ENCODE measurements around the gene OVOL2. TPM values are rescaled to one million over a fixed set of nuclear protein-coding genes. Genes with fewer than 3 reads are reported as not detected.
"Not testable (repeated sequence)": the region's sequence is repeated elsewhere in the genome, so short reads cannot be mapped to it uniquely, and the experiment has no call there.

OVOL2 gene
- total and polyA plus RNA-seq, 4 donors = 2.7 to 11.2 (median 7.2) TPM

DNA sequence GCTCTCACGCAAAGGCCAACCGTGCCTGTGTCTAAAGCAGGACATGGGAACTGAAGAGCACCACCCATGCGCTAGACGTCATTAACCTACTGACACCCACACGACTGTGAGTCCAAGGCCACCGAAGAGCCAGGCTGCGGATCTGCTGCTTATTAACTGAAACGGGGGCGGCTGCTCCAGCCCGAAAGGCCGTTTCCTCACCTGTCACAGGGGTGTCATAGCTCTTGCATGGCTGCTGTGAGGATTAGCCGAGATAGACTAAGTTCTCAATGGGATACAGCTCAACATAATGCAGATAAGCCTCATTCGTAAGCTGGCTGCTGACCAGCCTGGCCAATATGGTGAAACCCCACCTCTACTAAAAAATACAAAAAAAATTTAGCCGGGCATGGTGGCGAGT is 26.7 kb downstream of the OVOL2 start:
- Histone ChIP-seq H3K4me3 (no peak overlapping the region), H3K27ac (ENCODE audit: low read depth in 1 of 2, low read length in 1 of 2) (no peak overlapping the region), H3K9ac (ENCODE audit: insufficient read depth in 1 of 2, low read length in 2 of 2) (no peak overlapping the region), H3K27me3 (ENCODE audit: control insufficient read depth in 3 of 3, insufficient read depth in 3 of 3, low read length in 2 of 3) (no peaks in the 10 kb centered on the region), H3K36me3 (ENCODE audit: control insufficient read depth in 4 of 4, insufficient read depth in 4 of 4, low read length in 4 of 4) (no peaks in the 10 kb centered on the region), H3K9me3 (ENCODE audit: control insufficient read depth in 4 of 4, insufficient read depth in 3 of 4, low read length in 3 of 4) (no peaks in the 10 kb centered on the region), H3K4me1 (ENCODE audit: control insufficient read depth in 5 of 5, insufficient read depth in 5 of 5, low read length in 5 of 5) (peaks cover 0 to 4% (median 0%) of the 10 kb centered on the region in 5 donors)
- 92 to 94% methylated on average over 15 of the region's 15 CpGs for WGBS, 2 donors
- TF ChIP-seq, protein P1, sequence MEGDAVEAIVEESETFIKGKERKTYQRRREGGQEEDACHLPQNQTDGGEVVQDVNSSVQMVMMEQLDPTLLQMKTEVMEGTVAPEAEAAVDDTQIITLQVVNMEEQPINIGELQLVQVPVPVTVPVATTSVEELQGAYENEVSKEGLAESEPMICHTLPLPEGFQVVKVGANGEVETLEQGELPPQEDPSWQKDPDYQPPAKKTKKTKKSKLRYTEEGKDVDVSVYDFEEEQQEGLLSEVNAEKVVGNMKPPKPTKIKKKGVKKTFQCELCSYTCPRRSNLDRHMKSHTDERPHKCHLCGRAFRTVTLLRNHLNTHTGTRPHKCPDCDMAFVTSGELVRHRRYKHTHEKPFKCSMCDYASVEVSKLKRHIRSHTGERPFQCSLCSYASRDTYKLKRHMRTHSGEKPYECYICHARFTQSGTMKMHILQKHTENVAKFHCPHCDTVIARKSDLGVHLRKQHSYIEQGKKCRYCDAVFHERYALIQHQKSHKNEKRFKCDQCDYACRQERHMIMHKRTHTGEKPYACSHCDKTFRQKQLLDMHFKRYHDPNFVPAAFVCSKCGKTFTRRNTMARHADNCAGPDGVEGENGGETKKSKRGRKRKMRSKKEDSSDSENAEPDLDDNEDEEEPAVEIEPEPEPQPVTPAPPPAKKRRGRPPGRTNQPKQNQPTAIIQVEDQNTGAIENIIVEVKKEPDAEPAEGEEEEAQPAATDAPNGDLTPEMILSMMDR (IDR thresholded peaks at IDR 0.05; ENCODE audit: control extremely low read depth, extremely low read depth) = no peak
- DNase-seq = no peak
- ATAC-seq (ENCODE audit: insufficient read depth, low FRiP score) = no peak

DNA sequence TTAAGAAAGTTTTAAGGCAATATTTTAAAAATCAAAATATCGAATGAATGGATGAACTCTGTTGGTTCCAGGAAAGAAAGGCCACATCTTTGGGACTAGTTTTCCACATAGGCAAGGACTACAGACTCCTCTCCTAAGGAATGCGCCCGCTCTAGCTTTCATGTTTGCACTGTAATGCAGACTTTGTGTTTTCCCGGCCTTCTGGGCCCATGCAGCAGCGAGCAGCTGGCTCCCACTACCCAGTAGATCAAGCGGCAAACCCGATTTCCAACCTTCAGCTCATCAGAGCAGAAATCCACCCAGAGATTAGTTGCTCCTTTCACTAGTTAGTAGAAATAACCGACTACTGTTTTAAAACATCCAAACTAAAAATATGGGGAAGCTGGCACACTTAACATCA is 27.7 kb downstream of the OVOL2 start:
- peaks cover 0 to 4% (median 0%) of the 10 kb centered on the region in 5 donors for H3K4me1 ChIP-seq (ENCODE audit: control insufficient read depth in 5 of 5, insufficient read depth in 5 of 5, low read length in 5 of 5)
- TF ChIP-seq, protein P1 (IDR thresholded peaks at IDR 0.05; ENCODE audit: control extremely low read depth, extremely low read depth) = no peak
- no peak overlapping the region for H3K9ac ChIP-seq (ENCODE audit: insufficient read depth in 1 of 2, low read length in 2 of 2)
- no peaks in the 10 kb centered on the region for H3K9me3 ChIP-seq (ENCODE audit: control insufficient read depth in 4 of 4, insufficient read depth in 3 of 4, low read length in 3 of 4)
- no peak for DNase-seq
- H3K36me3 ChIP-seq (ENCODE audit: control insufficient read depth in 4 of 4, insufficient read depth in 4 of 4, low read length in 4 of 4) = no peaks in the 10 kb centered on the region
- H3K27ac ChIP-seq (ENCODE audit: low read depth in 1 of 2, low read length in 1 of 2) = no peak overlapping the region
- no peaks in the 10 kb centered on the region for H3K27me3 ChIP-seq (ENCODE audit: control insufficient read depth in 3 of 3, insufficient read depth in 3 of 3, low read length in 2 of 3)
- no peak overlapping the region for H3K4me3 ChIP-seq
- 85 to 88% methylated on average over 8 of the region's 8 CpGs for WGBS, 2 donors
- ATAC-seq (ENCODE audit: insufficient read depth, low FRiP score) = no peak

DNA sequence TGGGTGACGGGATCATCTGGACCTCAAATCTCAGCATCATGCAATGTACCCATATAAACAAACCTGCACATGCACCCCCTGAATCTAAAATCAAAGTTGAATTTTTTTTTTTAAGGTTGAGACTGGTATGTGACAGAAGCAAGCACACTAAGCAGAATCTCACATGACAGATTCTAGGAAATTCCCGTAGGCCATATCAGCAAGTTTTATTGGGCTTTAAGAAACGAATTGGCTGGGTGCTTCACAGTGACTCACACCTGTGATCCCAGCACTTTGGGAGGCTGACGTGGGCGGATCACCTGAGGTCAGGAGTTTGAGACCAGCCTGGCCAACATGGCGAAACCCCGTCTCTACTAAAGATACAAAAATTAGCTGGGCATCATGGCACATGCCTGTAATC is 30.7 kb downstream of the OVOL2 start:
- H3K4me1 ChIP-seq (ENCODE audit: control insufficient read depth in 5 of 5, insufficient read depth in 5 of 5, low read length in 5 of 5); H3K36me3 ChIP-seq (ENCODE audit: control insufficient read depth in 4 of 4, insufficient read depth in 4 of 4, low read length in 4 of 4); H3K4me3 ChIP-seq; H3K27ac ChIP-seq (ENCODE audit: low read depth in 1 of 2, low read length in 1 of 2); H3K9ac ChIP-seq (ENCODE audit: insufficient read depth in 1 of 2, low read length in 2 of 2); H3K27me3 ChIP-seq (ENCODE audit: control insufficient read depth in 3 of 3, insufficient read depth in 3 of 3, low read length in 2 of 3); H3K9me3 ChIP-seq (ENCODE audit: control insufficient read depth in 4 of 4, insufficient read depth in 3 of 4, low read length in 3 of 4); ATAC-seq (ENCODE audit: insufficient read depth, low FRiP score); DNase-seq: not testable (repeated sequence)
- 91 to 94% methylated on average over 7 of the region's 7 CpGs for WGBS, 2 donors

DNA sequence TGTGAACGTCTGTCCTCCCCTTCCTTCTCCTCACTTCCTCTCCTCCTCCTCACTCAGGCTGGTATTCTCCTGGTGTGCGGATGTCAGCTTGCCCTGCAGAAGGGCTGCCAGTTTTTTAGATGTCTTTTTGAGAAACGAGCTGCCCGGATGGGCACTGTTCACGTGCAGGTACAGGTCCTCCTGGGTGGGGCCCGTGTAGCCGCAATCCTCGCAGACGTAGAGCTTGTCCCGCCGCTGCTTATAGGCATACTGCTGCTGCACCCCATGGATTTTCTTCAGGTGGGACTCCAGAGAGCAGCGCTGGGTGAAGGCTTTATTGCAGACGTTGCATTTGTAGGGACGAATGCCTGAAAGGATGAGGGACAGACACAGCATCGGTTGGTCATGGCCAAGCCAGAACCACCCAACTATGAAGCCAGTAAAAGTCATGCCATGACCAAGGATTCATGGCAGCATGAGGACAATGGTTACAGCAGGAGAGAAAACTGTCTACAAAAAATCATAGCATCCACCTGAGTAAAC is 33.0 kb downstream of the OVOL2 start:
- TF ChIP-seq, protein P1 (IDR thresholded peaks at IDR 0.05; ENCODE audit: control extremely low read depth, extremely low read depth) = no peak
- Histone ChIP-seq H3K9ac (ENCODE audit: insufficient read depth in 1 of 2, low read length in 2 of 2) (no peak overlapping the region), H3K27me3 (ENCODE audit: control insufficient read depth in 3 of 3, insufficient read depth in 3 of 3, low read length in 2 of 3) (no peaks in the 10 kb centered on the region), H3K27ac (ENCODE audit: low read depth in 1 of 2, low read length in 1 of 2) (no peak overlapping the region), H3K9me3 (ENCODE audit: control insufficient read depth in 4 of 4, insufficient read depth in 3 of 4, low read length in 3 of 4) (peaks cover 0 to 3% (median 0%) of the 10 kb centered on the region in 4 donors), H3K36me3 (ENCODE audit: control insufficient read depth in 4 of 4, insufficient read depth in 4 of 4, low read length in 4 of 4) (peaks cover 0 to 4% (median 1%) of the 10 kb centered on the region in 4 donors), H3K4me1 (ENCODE audit: control insufficient read depth in 5 of 5, insufficient read depth in 5 of 5, low read length in 5 of 5) (no peaks in the 10 kb centered on the region), H3K4me3 (no peak overlapping the region)
- no peak for ATAC-seq (ENCODE audit: insufficient read depth, low FRiP score)
- no peak for DNase-seq
- WGBS, 2 donors = 81 to 84% methylated on average over 15 of the region's 15 CpGs
